HL-60 (cell line): ENCODE results near the gene RHOF.

Experiments
- CTCF ChIP-seq: IDR thresholded peaks from one replicate; pipeline ENCODE4 v1.5.1; 2011; ENCODE audit warnings: low read length, control low read depth, inconsistent platforms; ENCODE audit not compliant: insufficient read depth
- GABPA ChIP-seq: IDR thresholded peaks from 2 replicates; pipeline ENCODE4 v1.6.1; 2012; ENCODE audit warnings: low read depth
- POLR2AphosphoS5 ChIP-seq: IDR thresholded peaks from 2 replicates; pipeline ENCODE4 v1.6.1; 2012; ENCODE audit warnings: low read depth

- TF ChIP-seq CTCF: no peak
- no peak for TF ChIP-seq GABPA
- TF ChIP-seq POLR2AphosphoS5: no peak
Measured at GRCh38 chr12:121839993-121840761, 46.7 kb upstream of the RHOF start.
